H1 (cell line): Measurements from ENCODE around the gene PTS. TPM values are rescaled to one million over a fixed set of nuclear protein-coding genes. Genes with fewer than 3 reads are reported as not detected.

ENCODE experiments used
- CTCF ChIA-PET: fragments of 300-600 bp; sonication (Branson Sonifier 250); formaldehyde crosslinking; loops from one replicate; lab custom pipeline; 2021; ENCODE audit not compliant: partially characterized antibody; lab: Charles Lee
- POLR2A ChIA-PET: fragments of 300-600 bp; sonication (Branson Sonifier 250); formaldehyde crosslinking; loops from one replicate; lab custom pipeline; 2021; ENCODE audit warnings: inconsistent platforms; ENCODE audit not compliant: partially characterized antibody; lab: Charles Lee
- DNase-seq, 2 experiments: peaks; one replicate each; pipeline versions ENCODE4 v3.0.0 to v3.0.0-alpha.2; 2010 to 2022; ENCODE audit warnings: low spot score in 2 of 2, low read depth in 1 of 2, mixed read lengths in 1 of 2
- FAIRE-seq: peaks from 2 replicates; lab custom pipeline; 2011; peaks lifted over from hg19 to GRCh38; lab: Jason Lieb, UNC
- H2AFZ ChIP-seq: 2 replicates; pipeline ENCODE4 v1.8.1; 2012; ENCODE audit warnings: low read length, inconsistent platforms
- H2AK5ac ChIP-seq: 2 replicates; pipeline ENCODE4 v1.6.1; 2013; ENCODE audit warnings: low read depth, low read length
- H2BK120ac ChIP-seq: replicated peaks from 2 replicates; pipeline ENCODE3; 2013; ENCODE audit warnings: low read depth, low read length, inconsistent platforms
- H2BK12ac ChIP-seq: 2 replicates; pipeline ENCODE4 v1.6.1; 2013; ENCODE audit warnings: low read depth, low read length
- H2BK15ac ChIP-seq: 2 replicates; pipeline ENCODE4 v1.6.1; 2013; ENCODE audit warnings: low read length
- H2BK20ac ChIP-seq: 2 replicates; pipeline ENCODE4 v1.6.1; 2013; ENCODE audit warnings: low read length
- H2BK5ac ChIP-seq: 2 replicates; pipeline ENCODE4 v1.6.1; 2013; ENCODE audit warnings: low read depth, low read length
- H3K14ac ChIP-seq: 2 replicates; pipeline ENCODE4 v1.6.1; 2013; ENCODE audit warnings: inconsistent platforms; ENCODE audit not compliant: insufficient read length
- H3K18ac ChIP-seq: 2 replicates; pipeline ENCODE4 v1.6.1; 2013; ENCODE audit warnings: low read length; ENCODE audit errors: extremely low read depth
- H3K23ac ChIP-seq: 2 replicates; pipeline ENCODE4 v1.6.1; 2013; ENCODE audit warnings: inconsistent platforms; ENCODE audit not compliant: insufficient read length
- H3K23me2 ChIP-seq: 2 replicates; pipeline ENCODE4 v1.6.1; 2013; ENCODE audit warnings: low read depth, low read length
- H3K27ac ChIP-seq: 2 replicates; pipeline ENCODE4 v1.6.1; 2011; ENCODE audit warnings: low read depth, low read length, inconsistent platforms
- H3K27me3 ChIP-seq, 4 experiments: replicated peaks in 1 of 4; 1 replicate in 1 of 4; 2 replicates in 3 of 4; pipeline versions ENCODE4 v1.6.1 to v1.8.1; 2011 to 2013; ENCODE audit warnings: low read length in 3 of 4, mild to moderate bottlenecking in 3 of 4, inconsistent platforms in 2 of 4, mixed read lengths in 2 of 4, moderate library complexity in 1 of 4; ENCODE audit not compliant: control insufficient read depth in 3 of 4, insufficient read depth in 3 of 4; ENCODE audit errors: extremely low read depth in 1 of 4
- H3K36me3 ChIP-seq, 4 experiments: 2 replicates each; pipeline versions ENCODE4 v1.6.1 to v1.8.1; 2011 to 2013; ENCODE audit warnings: mild to moderate bottlenecking in 4 of 4, low read length in 3 of 4, moderate library complexity in 2 of 4, control low read depth in 1 of 4, inconsistent platforms in 1 of 4; ENCODE audit not compliant: insufficient read depth in 4 of 4, control insufficient read depth in 2 of 4
- H3K4ac ChIP-seq: replicated peaks from 2 replicates; pipeline ENCODE3; 2013; ENCODE audit warnings: low read length, low read depth, mixed read lengths, inconsistent platforms; ENCODE audit not compliant: insufficient read length
- H3K4me1 ChIP-seq, 4 experiments: replicated peaks in 1 of 4; 1 replicate in 1 of 4; 2 replicates in 3 of 4; pipeline versions ENCODE4 v1.6.1 to v1.8.1; 2011 to 2013; ENCODE audit warnings: low read length in 3 of 4, inconsistent platforms in 2 of 4, mixed read lengths in 1 of 4; ENCODE audit not compliant: insufficient read depth in 4 of 4, control insufficient read depth in 3 of 4
- H3K4me2 ChIP-seq, 2 experiments: 2 replicates each; pipeline versions ENCODE4 v1.6.1 to v1.8.1; 2011 to 2013; ENCODE audit warnings: low read depth in 2 of 2, low read length in 2 of 2, control low read depth in 1 of 2, inconsistent platforms in 1 of 2, mild to moderate bottlenecking in 1 of 2; ENCODE audit not compliant: insufficient read depth in 1 of 2
- H3K4me3 ChIP-seq, 4 experiments: fragments of 200-600, 300-600 bp in 1 of 4; sonication (generic), shearing (Covaris generic), sonication (Bioruptor Twin) in 1 of 4; 2 replicates each; pipeline versions ENCODE4 v1.5.1 to v1.8.1; 2011 to 2016; ENCODE audit warnings: low read length in 4 of 4, low read depth in 3 of 4, control low read depth in 2 of 4, inconsistent platforms in 2 of 4, mild to moderate bottlenecking in 2 of 4, mixed read lengths in 1 of 4, moderate library complexity in 1 of 4; ENCODE audit not compliant: insufficient read depth in 2 of 4; ENCODE audit errors: extremely low read depth in 1 of 4
- H3K56ac ChIP-seq: replicated peaks from 2 replicates; pipeline ENCODE3; 2013; ENCODE audit warnings: low read depth, mild to moderate bottlenecking, mixed read lengths, low read length, inconsistent platforms; ENCODE audit not compliant: insufficient read length
- H3K79me1 ChIP-seq: 2 replicates; pipeline ENCODE4 v1.6.1; 2013; ENCODE audit warnings: low read depth, low read length, control low read depth
- H3K79me2 ChIP-seq, 2 experiments: 2 replicates each; pipeline versions ENCODE4 v1.6.1 to v1.8.1; 2012 to 2013; ENCODE audit warnings: low read length in 2 of 2, mild to moderate bottlenecking in 2 of 2, inconsistent platforms in 1 of 2; ENCODE audit not compliant: insufficient read depth in 2 of 2, control insufficient read depth in 1 of 2
- H3K9ac ChIP-seq, 4 experiments: replicated peaks in 1 of 4; 1 replicate in 1 of 4; 2 replicates in 3 of 4; pipeline versions ENCODE4 v1.6.1 to v1.8.1; 2011 to 2013; ENCODE audit warnings: low read depth in 3 of 4, low read length in 3 of 4, control low read depth in 2 of 4, mild to moderate bottlenecking in 2 of 4, moderate library complexity in 2 of 4, inconsistent platforms in 1 of 4; ENCODE audit errors: extremely low read depth in 1 of 4
- H3K9me3 ChIP-seq, 2 experiments: 2 replicates each; pipeline versions ENCODE4 v1.6.1 to v1.8.1; 2012 to 2013; ENCODE audit warnings: mild to moderate bottlenecking in 2 of 2, moderate library complexity in 2 of 2, control low read depth in 1 of 2, inconsistent platforms in 1 of 2, low read depth in 1 of 2, low read length in 1 of 2, mixed read lengths in 1 of 2; ENCODE audit not compliant: insufficient read depth in 2 of 2
- H4K20me1 ChIP-seq, 2 experiments: replicated peaks in 1 of 2; 2 replicates each; pipeline versions ENCODE3 to v1.8.1; 2011 to 2013; ENCODE audit warnings: inconsistent platforms in 2 of 2, low read length in 2 of 2, mild to moderate bottlenecking in 1 of 2; ENCODE audit not compliant: insufficient read depth in 2 of 2, control insufficient read depth in 1 of 2
- H4K5ac ChIP-seq: 2 replicates; pipeline ENCODE4 v1.6.1; 2013; ENCODE audit warnings: low read length, low read depth, mixed read lengths, inconsistent platforms; ENCODE audit not compliant: insufficient read length
- H4K8ac ChIP-seq: 2 replicates; pipeline ENCODE4 v1.8.0; 2013; ENCODE audit warnings: mild to moderate bottlenecking, moderate library complexity, low read length, inconsistent platforms; ENCODE audit not compliant: insufficient read depth; ENCODE audit errors: extremely low read depth
- H4K91ac ChIP-seq: replicated peaks from 2 replicates; pipeline ENCODE3; 2013; ENCODE audit warnings: low read length, mixed read lengths, inconsistent platforms; ENCODE audit not compliant: insufficient read length
- BACH1 ChIP-seq: IDR thresholded peaks from 2 replicates; pipeline ENCODE4 v1.6.1; 2012; ENCODE audit warnings: low read length, improper control_type of control experiment
- CHD2 ChIP-seq: IDR thresholded peaks from 2 replicates; pipeline ENCODE4 v1.6.1; 2012; ENCODE audit warnings: low read length, improper control_type of control experiment
- CTBP2 ChIP-seq: IDR thresholded peaks from 2 replicates; pipeline ENCODE4 v1.7.0; 2011; ENCODE audit warnings: borderline replicate concordance, mild to moderate bottlenecking, moderate library complexity, mixed read lengths, low read length; ENCODE audit not compliant: insufficient read depth, insufficient read length
- EGR1 ChIP-seq: IDR thresholded peaks from 2 replicates; pipeline ENCODE4 v1.6.1; 2011; ENCODE audit warnings: low read depth, low read length, borderline replicate concordance
- GABPA ChIP-seq: IDR thresholded peaks from 2 replicates; pipeline ENCODE4 v1.6.1; 2011; ENCODE audit warnings: mild to moderate bottlenecking, low read length, moderate library complexity, borderline replicate concordance; ENCODE audit not compliant: insufficient read depth
- HDAC6 ChIP-seq: IDR thresholded peaks from one replicate; pipeline ENCODE4 v1.7.1; 2012; ENCODE audit warnings: low read depth, mild to moderate bottlenecking, inconsistent platforms, low read length, moderate library complexity
- RAD21 ChIP-seq, 2 experiments: IDR thresholded peaks in 1 of 2; conservative IDR thresholded peaks in 1 of 2; 2 replicates each; pipeline ENCODE4 v1.6.1; 2011; ENCODE audit warnings: low read depth in 2 of 2, low read length in 2 of 2, improper control_type of control experiment in 1 of 2, inconsistent platforms in 1 of 2, mild to moderate bottlenecking in 1 of 2, moderate library complexity in 1 of 2
- YY1 ChIP-seq: IDR thresholded peaks from 2 replicates; pipeline ENCODE4 v1.6.1; 2011; ENCODE audit warnings: low read depth, mild to moderate bottlenecking, low read length
- ZNF274 ChIP-seq: IDR thresholded peaks from 2 replicates; pipeline ENCODE4 v1.7.0; 2012; ENCODE audit warnings: low read length, borderline replicate concordance; ENCODE audit errors: extremely low read depth
- polyA plus RNA-seq, 7 experiments: library from polyadenylated mRNA; depleted of rRNA in 3 of 7; stranded (reverse) in 5 of 7; unstranded in 2 of 7; fragments of >200 nt in 5 of 7; fragments of 200-250 nt in 2 of 7; gene quantifications; 1 replicate in 5 of 7; 2 replicates in 1 of 7; 4 replicates in 1 of 7; pipeline versions ENCODE4 v1.2.1 to v1.2.3, GENCODE V29; 2011 to 2013; ENCODE audit warnings: missing spikeins in 2 of 7, mixed read lengths in 2 of 7
- total RNA-seq: library from RNA; stranded (reverse); fragmentation: NEBNext Ultra II Directional; extraction: Animal tissue kit (Norgen Biotek cat#: 25700); gene quantifications from 2 replicates; pipeline ENCODE4 v1.2.1, GENCODE V29; 2021
- TF ChIP-seq, protein P1 (sequence below): IDR thresholded peaks from 2 replicates; pipeline ENCODE4 v1.6.1; 2012; ENCODE audit warnings: inconsistent platforms

PTS gene
- total and polyA plus RNA-seq, 2 of the 8 experiments (the other 6 are each of a cell fraction or from before 2014, with no cell fraction given) = 18.3 to 25.9 TPM

GRCh38 chr11:112212710-112213109, 13.5 kb upstream of the PTS start:
- Histone ChIP-seq H2BK20ac (no peak overlapping the region), H2AFZ (no peak overlapping the region), H4K8ac (no peak overlapping the region), H2BK15ac (no peak overlapping the region), H4K20me1 (no peaks in the 10 kb centered on the region), H3K18ac (no peak overlapping the region), H4K5ac (no peak overlapping the region), H3K14ac (no peak overlapping the region), H2BK120ac (no peak overlapping the region), H3K36me3 (no peaks in the 10 kb centered on the region), H3K9ac (no peak overlapping the region), H3K9me3 (no peaks in the 10 kb centered on the region), H2BK12ac (no peak overlapping the region), H3K4me3 (no peak overlapping the region), H3K79me1 (no peaks in the 10 kb centered on the region), H2BK5ac (no peak overlapping the region), H2AK5ac (no peak overlapping the region), H3K23ac (no peak overlapping the region), H3K79me2 (no peaks in the 10 kb centered on the region), H3K27ac (no peak overlapping the region), H3K27me3 (no peaks in the 10 kb centered on the region), H3K56ac (no peak overlapping the region), H3K4me2 (no peak overlapping the region), H3K4me1 (no peaks in the 10 kb centered on the region), H3K23me2 (no peaks in the 10 kb centered on the region; the same call in 1 of the 2 replicates), H4K91ac (no peak overlapping the region), H3K4ac (no peak overlapping the region)
- ChIA-PET CTCF (interaction anchor here (1.2 to 1.6 kb wide), 2 partner anchors 67 to 242 kb away, joined by 3 to 5 read pairs; no protein-coding TSS in a partner anchor), POLR2A (interaction anchor here (1.1 kb wide), 1 partner anchor 14 kb away, joined by 3 read pairs; the partner anchor contains the start of gene PTS)
- FAIRE-seq = no peak
- TF ChIP-seq BACH1 (no peak), RAD21 (IDR thresholded peaks at IDR 0.05 in 1 of 2, conservative IDR thresholded peaks at IDR 0.05 in 1 of 2; ENCODE audit: low read depth in 2 of 2, low read length in 2 of 2) (no peak), YY1 (no peak), EGR1 (no peak), CHD2 (no peak), CTBP2 (no peak), HDAC6 (no peak), ZNF274 (no peak), GABPA (no peak)
- TF ChIP-seq, protein P1, sequence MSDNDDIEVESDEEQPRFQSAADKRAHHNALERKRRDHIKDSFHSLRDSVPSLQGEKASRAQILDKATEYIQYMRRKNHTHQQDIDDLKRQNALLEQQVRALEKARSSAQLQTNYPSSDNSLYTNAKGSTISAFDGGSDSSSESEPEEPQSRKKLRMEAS = no peak
- DNase-seq = no peak
